ENCODE measurements around the gene KIF17. TPM values are rescaled to one million over a fixed set of nuclear protein-coding genes. Genes with fewer than 3 reads are reported as not detected.

KIF17 gene
- total RNA-seq, 1 donor from 2014 or later = not detected

DNA sequence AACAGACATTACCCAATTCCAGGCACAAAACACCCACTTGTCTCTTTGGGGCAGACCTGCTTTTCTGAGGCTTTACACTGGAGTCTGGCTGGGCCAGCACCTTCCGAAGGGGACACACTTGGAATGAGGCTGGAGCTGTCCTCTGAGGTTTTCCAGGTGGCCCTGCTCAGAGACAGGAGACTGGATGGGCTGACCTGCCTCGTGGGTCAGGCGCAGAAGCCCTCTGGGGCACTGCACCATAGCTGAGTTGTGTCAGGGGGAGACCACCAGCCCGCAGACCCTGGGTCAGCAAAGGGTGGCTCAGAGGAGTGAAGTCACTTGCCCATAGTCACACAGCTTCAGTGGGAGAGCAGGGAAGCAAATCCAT is 12.9 kb upstream of the KIF17 start:
- peaks cover 11% of the 10 kb centered on the region for H3K27me3 Mint-ChIP-seq
- no peaks in the 10 kb centered on the region for H3K9me3 Mint-ChIP-seq
- CTCF ChIA-PET = interaction anchor here (1.1 kb wide), 2 partner anchors 33 to 397 kb away, joined by 3 to 6 read pairs; no protein-coding TSS in a partner anchor
- H3K4me1 Mint-ChIP-seq = peaks cover 29% of the 10 kb centered on the region
- ATAC-seq (ENCODE audit: low read depth) = no peak
- DNase-seq = no peak
- POLR2A ChIA-PET = interaction anchor here (1.0 kb wide), 1 partner anchor 56 kb away, joined by 5 read pairs; the partner anchor contains the start of gene HP1BP3
- no peaks in the 10 kb centered on the region for H3K36me3 Mint-ChIP-seq (ENCODE audit: low read depth)
- H3K4me3 Mint-ChIP-seq = peak overlapping the region; percentile 24
- no peak overlapping the region for H3K27ac Mint-ChIP-seq
- TF ChIP-seq, protein P1, sequence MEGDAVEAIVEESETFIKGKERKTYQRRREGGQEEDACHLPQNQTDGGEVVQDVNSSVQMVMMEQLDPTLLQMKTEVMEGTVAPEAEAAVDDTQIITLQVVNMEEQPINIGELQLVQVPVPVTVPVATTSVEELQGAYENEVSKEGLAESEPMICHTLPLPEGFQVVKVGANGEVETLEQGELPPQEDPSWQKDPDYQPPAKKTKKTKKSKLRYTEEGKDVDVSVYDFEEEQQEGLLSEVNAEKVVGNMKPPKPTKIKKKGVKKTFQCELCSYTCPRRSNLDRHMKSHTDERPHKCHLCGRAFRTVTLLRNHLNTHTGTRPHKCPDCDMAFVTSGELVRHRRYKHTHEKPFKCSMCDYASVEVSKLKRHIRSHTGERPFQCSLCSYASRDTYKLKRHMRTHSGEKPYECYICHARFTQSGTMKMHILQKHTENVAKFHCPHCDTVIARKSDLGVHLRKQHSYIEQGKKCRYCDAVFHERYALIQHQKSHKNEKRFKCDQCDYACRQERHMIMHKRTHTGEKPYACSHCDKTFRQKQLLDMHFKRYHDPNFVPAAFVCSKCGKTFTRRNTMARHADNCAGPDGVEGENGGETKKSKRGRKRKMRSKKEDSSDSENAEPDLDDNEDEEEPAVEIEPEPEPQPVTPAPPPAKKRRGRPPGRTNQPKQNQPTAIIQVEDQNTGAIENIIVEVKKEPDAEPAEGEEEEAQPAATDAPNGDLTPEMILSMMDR (IDR thresholded peaks at IDR 0.05) = no peak
- intact Hi-C loops (cut with micrococcal nuclease) = loop anchor here (1.0 kb wide), 1 partner anchor 11 kb away; no protein-coding TSS in a partner anchor

DNA sequence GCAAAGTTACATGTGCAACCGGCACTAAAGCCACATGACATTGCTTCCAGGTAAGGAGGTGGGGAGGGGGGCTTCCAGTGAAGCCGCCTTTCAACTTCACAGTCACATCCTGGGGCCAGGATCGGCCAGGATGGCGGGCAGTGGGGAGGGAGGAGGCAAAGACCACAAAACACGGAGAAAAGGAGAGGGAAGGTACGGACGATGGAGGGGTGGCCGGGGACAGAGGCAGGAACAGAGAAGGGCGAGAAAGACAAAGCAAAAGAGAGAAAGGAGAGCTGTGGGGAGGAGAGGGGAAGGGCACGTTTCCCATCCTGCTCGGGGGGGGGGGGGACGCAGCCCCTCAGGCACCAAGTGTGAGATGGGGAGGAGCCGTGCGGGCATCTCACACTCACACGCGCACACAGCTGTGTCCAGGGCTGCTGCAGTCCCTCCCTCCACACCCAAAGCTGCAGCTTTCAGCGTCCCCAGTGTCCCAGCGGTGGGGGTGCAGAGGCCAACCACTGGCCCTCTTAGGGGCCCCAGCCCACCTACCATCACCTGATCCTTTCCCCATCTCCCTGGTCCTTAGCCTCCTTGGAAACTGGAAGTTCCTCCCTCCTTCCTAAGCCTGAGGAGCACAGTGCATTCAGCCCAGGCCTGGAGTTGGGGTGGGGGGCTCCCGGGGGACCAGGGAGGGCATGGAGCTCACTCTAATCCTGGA is 12.3 kb upstream of the KIF17 start:
- Mint-ChIP-seq H3K4me3 (peak overlapping the region; percentile 36), H3K27me3 (peaks cover 11% of the 10 kb centered on the region), H3K4me1 (peaks cover 29% of the 10 kb centered on the region), H3K36me3 (ENCODE audit: low read depth) (no peaks in the 10 kb centered on the region), H3K27ac (peak overlapping the region; percentile 14), H3K9me3 (no peaks in the 10 kb centered on the region)
- ChIA-PET POLR2A (no interaction called here), CTCF (interaction anchor here (1.1 kb wide), 2 partner anchors 33 to 397 kb away, joined by 3 to 6 read pairs; no protein-coding TSS in a partner anchor)
- TF ChIP-seq, protein P1 (IDR thresholded peaks at IDR 0.05) = no peak
- ATAC-seq (ENCODE audit: low read depth) (no peak), DNase-seq (no peak)
- intact Hi-C loops (cut with micrococcal nuclease) = loop anchor here (1.0 kb wide), 1 partner anchor 69 kb away; the partner anchor contains the start of gene DDOST

DNA sequence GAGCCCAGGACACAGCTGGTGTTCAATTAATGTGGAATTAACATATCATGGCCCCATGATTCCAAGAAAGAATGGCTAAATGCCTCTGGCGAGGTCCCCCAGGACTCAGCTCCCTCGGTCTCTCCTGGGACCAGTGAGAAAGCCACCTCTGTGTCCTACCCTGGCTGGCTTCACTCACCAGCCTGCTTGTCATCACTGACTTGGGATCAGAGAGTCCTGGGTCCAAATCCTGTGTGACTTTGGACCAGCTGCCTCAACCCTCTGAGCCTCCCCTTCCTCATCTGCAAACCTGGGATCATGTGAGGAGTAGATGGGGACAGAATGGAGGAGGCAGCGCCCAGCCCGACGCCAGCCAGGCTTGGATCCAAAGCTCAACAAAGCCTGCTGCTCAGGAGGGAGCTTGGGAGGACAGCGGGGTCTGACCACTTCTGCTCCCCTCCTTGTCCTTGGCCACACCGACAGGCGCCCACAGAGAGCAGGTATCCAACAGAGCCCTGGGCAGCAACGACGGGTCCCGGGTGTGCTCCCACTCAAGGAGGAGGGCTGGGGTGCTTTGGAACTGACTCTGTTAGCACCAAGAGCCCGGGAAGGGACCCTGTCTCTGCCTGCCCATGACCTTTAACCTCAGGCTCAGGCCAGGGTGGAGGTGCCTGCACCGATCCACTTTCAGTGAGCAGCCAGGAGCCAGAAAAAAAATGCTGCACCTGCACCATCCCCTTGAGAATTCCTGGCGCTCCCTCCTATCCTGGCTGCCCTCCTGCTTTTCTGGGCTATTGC is 11.5 kb upstream of the KIF17 start:
- Mint-ChIP-seq H3K9me3 (no peaks in the 10 kb centered on the region), H3K4me3 (no peak overlapping the region), H3K27ac (peak overlapping the region; percentile 14), H3K27me3 (peaks cover 11% of the 10 kb centered on the region), H3K4me1 (peaks cover 29% of the 10 kb centered on the region), H3K36me3 (ENCODE audit: low read depth) (no peaks in the 10 kb centered on the region)
- ATAC-seq (ENCODE audit: low read depth) (no peak), DNase-seq (no peak)
- TF ChIP-seq, protein P1 (IDR thresholded peaks at IDR 0.05) = no peak
- intact Hi-C loops (cut with micrococcal nuclease) = loop anchor here (1.0 kb wide), 1 partner anchor 68 kb away; the partner anchor contains the start of gene DDOST
- CTCF ChIA-PET = no interaction called here
- POLR2A ChIA-PET = no interaction called here

DNA sequence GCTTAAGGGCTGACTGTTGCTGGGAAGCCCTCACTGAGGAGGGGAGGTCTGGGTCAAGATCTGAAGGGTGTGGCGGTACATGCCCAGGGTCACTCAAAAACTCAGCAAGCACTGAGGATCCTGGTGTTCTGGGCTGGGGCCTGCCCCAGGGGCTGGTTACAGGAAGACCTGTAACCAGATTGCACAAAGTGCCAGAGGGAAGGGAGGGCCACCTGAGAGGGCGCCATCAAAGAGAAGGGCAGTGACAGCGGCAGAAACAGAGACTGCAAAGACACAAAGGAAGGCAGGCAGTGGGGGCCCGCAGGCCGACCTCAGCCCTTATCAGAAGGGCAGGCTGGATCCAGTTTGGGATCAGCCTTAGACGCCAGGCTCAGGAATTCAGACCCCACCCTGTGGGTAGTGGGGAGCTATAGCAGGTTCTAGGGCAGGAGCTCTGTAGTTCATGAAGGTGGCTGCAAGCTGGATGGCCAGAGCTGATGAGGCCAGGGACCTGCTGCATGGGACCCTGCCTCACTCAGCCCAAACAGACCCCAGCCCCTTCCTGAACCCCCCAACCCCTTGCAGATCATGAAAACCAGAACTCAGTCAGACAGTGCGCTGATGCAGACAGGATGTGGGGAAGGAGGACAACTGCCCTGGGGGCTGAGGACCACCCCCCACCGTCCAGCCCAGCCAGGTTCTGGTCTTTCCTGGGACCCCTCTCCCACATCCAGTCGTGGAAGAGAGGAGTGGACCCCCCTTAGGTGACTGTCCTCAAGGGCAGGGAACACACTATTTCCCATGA is 10.8 kb upstream of the KIF17 start:
- H3K9me3 Mint-ChIP-seq = no peaks in the 10 kb centered on the region
- H3K36me3 Mint-ChIP-seq (ENCODE audit: low read depth) = no peaks in the 10 kb centered on the region
- intact Hi-C loops (cut with micrococcal nuclease) = loop anchor here (1.0 kb wide), 1 partner anchor 67 kb away; the partner anchor contains the start of gene DDOST
- TF ChIP-seq, protein P1 (IDR thresholded peaks at IDR 0.05) = no peak
- peaks cover 11% of the 10 kb centered on the region for H3K27me3 Mint-ChIP-seq
- ChIA-PET CTCF (no interaction called here), POLR2A (no interaction called here)
- peaks cover 24% of the 10 kb centered on the region for H3K4me1 Mint-ChIP-seq
- H3K4me3 Mint-ChIP-seq = no peak overlapping the region
- H3K27ac Mint-ChIP-seq = no peak overlapping the region
- DNase-seq (no peak), ATAC-seq (ENCODE audit: low read depth) (no peak)

Data from activated B cell treated with CpG ODN at 0.5 μM for 24 hours (primary cell).